WTC11 (cell line): ENCODE results near the gene SDK2.

Source experiments
- CREB1 ChIP-seq: sonication (generic); formaldehyde crosslinking; IDR thresholded peaks from 2 replicates; pipeline ENCODE4 v1.8.0; 2023; ENCODE audit warnings: mild to moderate bottlenecking, missing genetic modification reagents
- NR3C1 ChIP-seq: sonication (generic); formaldehyde crosslinking; conservative IDR thresholded peaks from 2 replicates; pipeline ENCODE4 v1.8.1; 2023; ENCODE audit warnings: low read depth, mild to moderate bottlenecking, missing genetic modification reagents
- TF ChIP-seq, protein P1 (sequence below): fragments of 200-600 bp; IDR thresholded peaks from 2 replicates; pipeline ENCODE4 v1.8.0; 2022; ENCODE audit warnings: antibody characterized with exemption
- TF ChIP-seq, protein P2 (sequence below): sonication (generic); formaldehyde crosslinking; IDR thresholded peaks from 2 replicates; pipeline ENCODE4 v1.8.1; 2023; ENCODE audit warnings: mild to moderate bottlenecking, missing genetic modification reagents
- TF ChIP-seq, protein P3 (sequence below): sonication (generic); formaldehyde crosslinking; conservative IDR thresholded peaks from 2 replicates; pipeline ENCODE4 v1.8.1; 2022; ENCODE audit warnings: mild to moderate bottlenecking, missing genetic modification reagents
- TF ChIP-seq, protein P4 (sequence below): sonication (generic); formaldehyde crosslinking; IDR thresholded peaks from 2 replicates; pipeline ENCODE4 v1.8.1; 2022; ENCODE audit warnings: low read depth, missing genetic modification reagents, borderline replicate concordance

DNA sequence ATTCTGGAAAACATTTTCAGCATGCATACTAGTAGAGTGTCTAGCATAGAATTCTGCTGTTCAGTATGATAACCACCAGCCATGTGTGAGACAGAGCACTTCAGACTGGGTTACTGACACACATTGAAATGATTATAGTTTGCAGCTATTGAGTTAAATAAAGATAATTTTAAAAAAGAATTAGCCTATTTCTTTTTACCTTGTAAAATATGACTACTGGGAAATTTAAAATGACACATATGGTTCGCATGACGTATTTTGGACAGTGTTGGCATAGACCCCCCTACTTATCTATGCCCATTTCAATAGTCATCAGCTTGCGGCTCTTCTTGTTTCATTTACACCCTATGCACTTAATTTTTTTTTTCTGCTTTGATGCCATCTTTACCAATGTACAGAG is 4.7 kb upstream of the SDK2 start:
- TF ChIP-seq, protein P1, sequence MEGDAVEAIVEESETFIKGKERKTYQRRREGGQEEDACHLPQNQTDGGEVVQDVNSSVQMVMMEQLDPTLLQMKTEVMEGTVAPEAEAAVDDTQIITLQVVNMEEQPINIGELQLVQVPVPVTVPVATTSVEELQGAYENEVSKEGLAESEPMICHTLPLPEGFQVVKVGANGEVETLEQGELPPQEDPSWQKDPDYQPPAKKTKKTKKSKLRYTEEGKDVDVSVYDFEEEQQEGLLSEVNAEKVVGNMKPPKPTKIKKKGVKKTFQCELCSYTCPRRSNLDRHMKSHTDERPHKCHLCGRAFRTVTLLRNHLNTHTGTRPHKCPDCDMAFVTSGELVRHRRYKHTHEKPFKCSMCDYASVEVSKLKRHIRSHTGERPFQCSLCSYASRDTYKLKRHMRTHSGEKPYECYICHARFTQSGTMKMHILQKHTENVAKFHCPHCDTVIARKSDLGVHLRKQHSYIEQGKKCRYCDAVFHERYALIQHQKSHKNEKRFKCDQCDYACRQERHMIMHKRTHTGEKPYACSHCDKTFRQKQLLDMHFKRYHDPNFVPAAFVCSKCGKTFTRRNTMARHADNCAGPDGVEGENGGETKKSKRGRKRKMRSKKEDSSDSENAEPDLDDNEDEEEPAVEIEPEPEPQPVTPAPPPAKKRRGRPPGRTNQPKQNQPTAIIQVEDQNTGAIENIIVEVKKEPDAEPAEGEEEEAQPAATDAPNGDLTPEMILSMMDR = no peak
- TF ChIP-seq CREB1 (CRISPR knock-in tag) (no peak), NR3C1 (CRISPR knock-in tag) (no peak)
- TF ChIP-seq, protein P2, sequence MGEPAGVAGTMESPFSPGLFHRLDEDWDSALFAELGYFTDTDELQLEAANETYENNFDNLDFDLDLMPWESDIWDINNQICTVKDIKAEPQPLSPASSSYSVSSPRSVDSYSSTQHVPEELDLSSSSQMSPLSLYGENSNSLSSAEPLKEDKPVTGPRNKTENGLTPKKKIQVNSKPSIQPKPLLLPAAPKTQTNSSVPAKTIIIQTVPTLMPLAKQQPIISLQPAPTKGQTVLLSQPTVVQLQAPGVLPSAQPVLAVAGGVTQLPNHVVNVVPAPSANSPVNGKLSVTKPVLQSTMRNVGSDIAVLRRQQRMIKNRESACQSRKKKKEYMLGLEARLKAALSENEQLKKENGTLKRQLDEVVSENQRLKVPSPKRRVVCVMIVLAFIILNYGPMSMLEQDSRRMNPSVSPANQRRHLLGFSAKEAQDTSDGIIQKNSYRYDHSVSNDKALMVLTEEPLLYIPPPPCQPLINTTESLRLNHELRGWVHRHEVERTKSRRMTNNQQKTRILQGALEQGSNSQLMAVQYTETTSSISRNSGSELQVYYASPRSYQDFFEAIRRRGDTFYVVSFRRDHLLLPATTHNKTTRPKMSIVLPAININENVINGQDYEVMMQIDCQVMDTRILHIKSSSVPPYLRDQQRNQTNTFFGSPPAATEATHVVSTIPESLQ (CRISPR knock-in tag) = no peak
- TF ChIP-seq, protein P3, sequence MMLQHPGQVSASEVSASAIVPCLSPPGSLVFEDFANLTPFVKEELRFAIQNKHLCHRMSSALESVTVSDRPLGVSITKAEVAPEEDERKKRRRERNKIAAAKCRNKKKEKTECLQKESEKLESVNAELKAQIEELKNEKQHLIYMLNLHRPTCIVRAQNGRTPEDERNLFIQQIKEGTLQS (CRISPR knock-in tag) = no peak
- TF ChIP-seq, protein P4, sequence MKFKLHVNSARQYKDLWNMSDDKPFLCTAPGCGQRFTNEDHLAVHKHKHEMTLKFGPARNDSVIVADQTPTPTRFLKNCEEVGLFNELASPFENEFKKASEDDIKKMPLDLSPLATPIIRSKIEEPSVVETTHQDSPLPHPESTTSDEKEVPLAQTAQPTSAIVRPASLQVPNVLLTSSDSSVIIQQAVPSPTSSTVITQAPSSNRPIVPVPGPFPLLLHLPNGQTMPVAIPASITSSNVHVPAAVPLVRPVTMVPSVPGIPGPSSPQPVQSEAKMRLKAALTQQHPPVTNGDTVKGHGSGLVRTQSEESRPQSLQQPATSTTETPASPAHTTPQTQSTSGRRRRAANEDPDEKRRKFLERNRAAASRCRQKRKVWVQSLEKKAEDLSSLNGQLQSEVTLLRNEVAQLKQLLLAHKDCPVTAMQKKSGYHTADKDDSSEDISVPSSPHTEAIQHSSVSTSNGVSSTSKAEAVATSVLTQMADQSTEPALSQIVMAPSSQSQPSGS (CRISPR knock-in tag) = no peak
